ENCODE measurements around the gene MRPL55.

DNA sequence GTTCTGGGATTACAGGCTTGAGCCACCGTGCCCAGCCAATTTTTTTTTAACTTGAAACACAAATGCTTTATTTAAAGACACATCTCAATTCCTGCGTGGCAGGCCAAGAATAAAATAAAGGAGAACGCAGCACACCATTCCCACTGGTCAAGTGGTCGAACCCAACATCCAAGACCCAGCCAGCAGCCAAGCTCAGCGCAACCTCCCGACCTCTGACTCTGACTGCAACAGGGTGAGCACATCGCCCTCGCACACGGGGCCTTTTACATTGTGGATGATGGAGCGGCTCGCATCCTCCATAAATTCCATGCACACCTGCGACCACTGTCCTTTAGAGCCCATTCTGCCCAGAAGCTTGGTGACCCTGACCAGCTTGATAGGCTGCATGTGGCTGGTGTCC, 25.5 kb upstream of the MRPL55 start:
- TF ChIP-seq, protein P1, sequence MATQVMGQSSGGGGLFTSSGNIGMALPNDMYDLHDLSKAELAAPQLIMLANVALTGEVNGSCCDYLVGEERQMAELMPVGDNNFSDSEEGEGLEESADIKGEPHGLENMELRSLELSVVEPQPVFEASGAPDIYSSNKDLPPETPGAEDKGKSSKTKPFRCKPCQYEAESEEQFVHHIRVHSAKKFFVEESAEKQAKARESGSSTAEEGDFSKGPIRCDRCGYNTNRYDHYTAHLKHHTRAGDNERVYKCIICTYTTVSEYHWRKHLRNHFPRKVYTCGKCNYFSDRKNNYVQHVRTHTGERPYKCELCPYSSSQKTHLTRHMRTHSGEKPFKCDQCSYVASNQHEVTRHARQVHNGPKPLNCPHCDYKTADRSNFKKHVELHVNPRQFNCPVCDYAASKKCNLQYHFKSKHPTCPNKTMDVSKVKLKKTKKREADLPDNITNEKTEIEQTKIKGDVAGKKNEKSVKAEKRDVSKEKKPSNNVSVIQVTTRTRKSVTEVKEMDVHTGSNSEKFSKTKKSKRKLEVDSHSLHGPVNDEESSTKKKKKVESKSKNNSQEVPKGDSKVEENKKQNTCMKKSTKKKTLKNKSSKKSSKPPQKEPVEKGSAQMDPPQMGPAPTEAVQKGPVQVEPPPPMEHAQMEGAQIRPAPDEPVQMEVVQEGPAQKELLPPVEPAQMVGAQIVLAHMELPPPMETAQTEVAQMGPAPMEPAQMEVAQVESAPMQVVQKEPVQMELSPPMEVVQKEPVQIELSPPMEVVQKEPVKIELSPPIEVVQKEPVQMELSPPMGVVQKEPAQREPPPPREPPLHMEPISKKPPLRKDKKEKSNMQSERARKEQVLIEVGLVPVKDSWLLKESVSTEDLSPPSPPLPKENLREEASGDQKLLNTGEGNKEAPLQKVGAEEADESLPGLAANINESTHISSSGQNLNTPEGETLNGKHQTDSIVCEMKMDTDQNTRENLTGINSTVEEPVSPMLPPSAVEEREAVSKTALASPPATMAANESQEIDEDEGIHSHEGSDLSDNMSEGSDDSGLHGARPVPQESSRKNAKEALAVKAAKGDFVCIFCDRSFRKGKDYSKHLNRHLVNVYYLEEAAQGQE (IDR thresholded peaks at IDR 0.05; ENCODE audit: borderline replicate concordance) = no peak
- TF ChIP-seq, protein P2, sequence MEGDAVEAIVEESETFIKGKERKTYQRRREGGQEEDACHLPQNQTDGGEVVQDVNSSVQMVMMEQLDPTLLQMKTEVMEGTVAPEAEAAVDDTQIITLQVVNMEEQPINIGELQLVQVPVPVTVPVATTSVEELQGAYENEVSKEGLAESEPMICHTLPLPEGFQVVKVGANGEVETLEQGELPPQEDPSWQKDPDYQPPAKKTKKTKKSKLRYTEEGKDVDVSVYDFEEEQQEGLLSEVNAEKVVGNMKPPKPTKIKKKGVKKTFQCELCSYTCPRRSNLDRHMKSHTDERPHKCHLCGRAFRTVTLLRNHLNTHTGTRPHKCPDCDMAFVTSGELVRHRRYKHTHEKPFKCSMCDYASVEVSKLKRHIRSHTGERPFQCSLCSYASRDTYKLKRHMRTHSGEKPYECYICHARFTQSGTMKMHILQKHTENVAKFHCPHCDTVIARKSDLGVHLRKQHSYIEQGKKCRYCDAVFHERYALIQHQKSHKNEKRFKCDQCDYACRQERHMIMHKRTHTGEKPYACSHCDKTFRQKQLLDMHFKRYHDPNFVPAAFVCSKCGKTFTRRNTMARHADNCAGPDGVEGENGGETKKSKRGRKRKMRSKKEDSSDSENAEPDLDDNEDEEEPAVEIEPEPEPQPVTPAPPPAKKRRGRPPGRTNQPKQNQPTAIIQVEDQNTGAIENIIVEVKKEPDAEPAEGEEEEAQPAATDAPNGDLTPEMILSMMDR (IDR thresholded peaks at IDR 0.05; ENCODE audit: poor library complexity, severe bottlenecking) = no peak
- no peak for TF ChIP-seq EZH2 (IDR thresholded peaks at IDR 0.05; ENCODE audit: borderline replicate concordance, insufficient read depth, low read length, poor library complexity, severe bottlenecking)
